ENCODE data around the gene PHC2. TPM values are rescaled to one million over a fixed set of nuclear protein-coding genes. Genes with fewer than 3 reads are reported as not detected.
"Not testable (repeated sequence)": the region's sequence is repeated elsewhere in the genome, so short reads cannot be mapped to it uniquely, and the experiment has no call there.

Gene PHC2
- total RNA-seq, 1 donor from 2014 or later = 84.7 TPM

DNA sequence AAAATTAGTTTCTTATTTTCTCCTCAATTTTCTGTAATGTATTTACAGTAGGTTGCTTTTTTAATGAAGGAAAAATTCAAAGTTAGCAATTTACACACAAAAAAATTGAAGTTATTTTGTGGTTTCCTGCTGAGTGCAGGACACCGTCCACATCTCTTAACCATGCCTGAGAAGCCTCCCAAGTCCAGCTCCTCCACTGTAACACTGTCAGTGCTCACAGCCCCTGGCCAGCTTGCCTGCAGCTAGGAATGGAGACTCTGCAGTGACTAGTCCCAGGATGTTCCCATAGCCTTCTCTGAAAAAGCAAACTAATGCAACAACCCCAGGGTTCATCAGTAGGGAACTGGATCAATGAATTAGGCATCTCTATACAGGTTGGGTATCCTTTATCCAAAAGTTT is 113.5 kb downstream of the PHC2 start:
- DNase-seq (ENCODE audit: low read depth, low spot score) = no peak

- DNase-seq (ENCODE audit: low read depth, low spot score) = no peak
Observed at GRCh38 chr1:33316601-33317000, 114.3 kb downstream of the PHC2 start.

DNA sequence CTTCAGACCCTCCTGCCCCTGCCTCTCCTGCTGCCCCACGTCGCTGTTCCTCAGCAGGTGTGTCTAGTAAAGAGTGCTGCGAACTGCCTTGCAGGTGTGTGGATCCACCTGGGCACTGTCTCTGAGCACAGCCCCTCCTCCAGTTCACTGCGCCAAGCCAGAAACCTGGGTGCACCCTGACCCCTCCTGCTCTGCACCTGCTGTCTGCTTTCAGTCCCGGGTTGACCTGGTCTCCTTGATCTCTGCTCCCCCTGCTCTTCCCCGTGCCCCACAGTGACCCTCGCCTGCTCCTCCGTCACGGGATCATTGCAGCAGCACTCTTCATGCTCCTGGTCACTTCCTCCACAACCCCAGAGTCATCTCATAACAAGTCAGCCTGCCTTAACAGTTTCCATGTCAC is 116.5 kb downstream of the PHC2 start:
- no peak for DNase-seq (ENCODE audit: low read depth, low spot score)

GRCh38 chr1:33312413-33312749 is 118.5 kb downstream of the PHC2 start:
- no peak for DNase-seq (ENCODE audit: low read depth, low spot score)

- no peak for DNase-seq (ENCODE audit: low read depth, low spot score)
Observed at GRCh38 chr1:33311706-33312412, 119.0 kb downstream of the PHC2 start.

DNA sequence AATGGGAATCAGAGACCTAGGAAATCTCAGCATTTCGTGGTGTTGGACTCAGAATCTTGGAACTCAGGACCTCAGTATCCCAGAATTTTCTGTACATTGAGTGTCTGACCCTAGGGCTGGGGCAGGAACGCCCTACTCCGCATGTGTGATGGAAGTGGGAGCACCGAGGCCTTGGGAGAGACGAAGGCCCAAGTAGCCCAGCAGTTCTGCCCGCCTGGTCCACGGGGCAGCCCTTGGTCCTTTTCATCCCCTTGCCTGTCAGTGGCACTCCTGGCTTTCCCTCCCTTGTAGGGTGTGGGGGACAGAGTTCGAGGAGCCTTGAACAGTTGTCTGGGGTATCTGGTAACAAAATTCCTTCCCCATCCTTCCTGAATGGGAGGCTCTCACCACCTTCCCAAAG is 120.2 kb downstream of the PHC2 start:
- DNase-seq (ENCODE audit: low read depth, low spot score) = no peak

GRCh38 chr1:33309351-33309750 is 121.5 kb downstream of the PHC2 start:
- DNase-seq (ENCODE audit: low read depth, low spot score) = not testable (repeated sequence)

GRCh38 chr1:33307494-33307864 is 123.4 kb downstream of the PHC2 start:
- no peak for DNase-seq (ENCODE audit: low read depth, low spot score)

- DNase-seq (ENCODE audit: low read depth, low spot score) = no peak
Observed at GRCh38 chr1:33306653-33307493, 124.0 kb downstream of the PHC2 start.

DNA sequence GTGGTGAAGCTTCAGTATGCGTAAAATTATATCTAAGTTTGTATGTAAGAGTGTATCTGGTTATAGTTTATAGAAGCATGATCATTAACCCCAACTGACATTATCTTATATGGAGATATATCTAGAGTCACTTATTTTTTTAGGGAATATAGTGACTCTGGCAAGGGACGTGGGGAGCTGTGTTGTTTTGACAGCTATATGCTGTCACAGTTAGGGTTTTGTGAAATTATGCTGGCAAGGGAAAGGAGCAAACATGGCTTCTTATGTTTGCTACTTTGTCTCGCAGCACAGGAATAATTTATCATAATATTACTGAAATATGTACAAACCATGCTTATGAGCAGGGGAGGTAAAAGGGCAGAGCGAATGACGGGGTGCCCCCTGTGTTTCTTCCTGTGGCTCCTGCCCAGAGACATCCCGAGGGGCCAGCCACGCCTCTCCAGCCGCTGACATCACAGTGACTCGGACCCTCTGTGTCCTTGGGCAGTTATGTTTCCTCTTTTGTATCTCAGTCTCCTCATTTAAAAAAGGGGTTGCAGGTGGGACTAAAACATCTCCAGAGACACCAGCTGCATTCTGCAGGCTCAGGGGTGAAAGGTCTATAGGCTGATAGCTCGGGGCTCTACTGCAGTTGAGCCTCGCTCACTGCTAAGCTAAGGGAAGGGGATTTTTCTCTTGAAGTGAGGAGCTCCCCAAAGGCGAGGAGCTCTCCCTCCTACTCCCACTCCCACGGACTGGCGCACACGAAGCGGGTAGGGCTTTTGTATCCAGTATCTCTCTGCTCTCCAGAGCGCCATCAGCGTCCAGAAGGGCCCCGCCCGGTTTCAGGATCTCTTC is 124.9 kb downstream of the PHC2 start:
- DNase-seq (ENCODE audit: low read depth, low spot score) = no peak

- DNase-seq (ENCODE audit: low read depth, low spot score) = no peak
Observed at GRCh38 chr1:33305016-33305415, 125.9 kb downstream of the PHC2 start.

DNA sequence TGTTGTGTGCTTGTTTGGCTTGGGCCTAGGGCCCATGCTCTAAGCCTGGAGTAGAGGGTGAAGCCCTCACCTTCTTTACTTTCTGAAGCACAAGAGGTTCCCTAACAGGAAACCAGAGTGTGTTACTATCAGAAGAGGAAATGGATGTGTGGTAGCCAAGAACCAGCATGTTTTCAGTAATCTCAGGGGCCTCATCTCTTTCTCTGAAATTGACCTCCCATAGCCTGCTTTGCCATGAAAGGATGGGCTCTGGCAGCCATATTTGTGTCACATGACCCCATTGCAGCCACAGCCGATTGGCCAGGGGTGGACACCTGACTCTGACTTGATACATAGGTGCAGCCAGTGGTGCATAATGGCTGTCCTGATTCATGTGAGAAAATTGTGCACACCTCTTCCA is 128.6 kb downstream of the PHC2 start:
- DNase-seq (ENCODE audit: low read depth, low spot score) = no peak

DNA sequence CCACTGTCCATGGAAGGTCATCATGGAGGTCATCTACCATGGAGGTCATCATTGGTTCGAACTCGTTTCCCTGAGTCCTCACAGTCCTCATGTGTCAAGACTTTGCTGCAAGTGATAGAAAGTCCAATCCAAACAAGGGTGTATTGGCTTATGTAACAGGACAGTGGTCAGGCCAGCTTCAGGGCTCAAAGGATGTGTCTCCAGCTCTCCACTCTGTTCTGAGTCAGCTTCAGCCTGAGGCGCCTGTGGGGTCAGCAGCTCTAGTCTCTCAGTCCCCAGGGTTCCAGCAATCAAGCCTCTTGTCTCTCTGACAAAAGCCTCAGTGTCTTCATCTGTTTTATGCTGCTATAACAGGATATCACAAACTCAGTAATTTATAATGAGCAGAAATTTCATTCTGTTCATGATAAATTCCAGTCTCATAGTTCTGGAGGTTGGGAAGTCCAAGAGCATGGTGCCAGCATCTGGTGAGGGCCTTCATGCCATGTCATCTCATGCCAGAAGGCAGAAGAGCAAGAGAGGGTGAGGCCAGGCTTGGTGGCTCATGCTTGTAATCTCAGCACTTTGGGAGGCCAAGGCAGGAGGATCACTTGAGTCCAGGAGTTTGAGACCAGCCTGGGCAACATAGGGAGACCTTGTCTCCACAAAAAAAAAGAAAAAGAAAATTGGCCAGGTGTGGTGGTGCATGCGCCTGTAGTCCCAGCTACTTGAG is 129.5 kb downstream of the PHC2 start:
- DNase-seq (ENCODE audit: low read depth, low spot score) = no peak

GRCh38 chr1:33300673-33301072 is 130.2 kb downstream of the PHC2 start:
- no peak for DNase-seq (ENCODE audit: low read depth, low spot score)

DNA sequence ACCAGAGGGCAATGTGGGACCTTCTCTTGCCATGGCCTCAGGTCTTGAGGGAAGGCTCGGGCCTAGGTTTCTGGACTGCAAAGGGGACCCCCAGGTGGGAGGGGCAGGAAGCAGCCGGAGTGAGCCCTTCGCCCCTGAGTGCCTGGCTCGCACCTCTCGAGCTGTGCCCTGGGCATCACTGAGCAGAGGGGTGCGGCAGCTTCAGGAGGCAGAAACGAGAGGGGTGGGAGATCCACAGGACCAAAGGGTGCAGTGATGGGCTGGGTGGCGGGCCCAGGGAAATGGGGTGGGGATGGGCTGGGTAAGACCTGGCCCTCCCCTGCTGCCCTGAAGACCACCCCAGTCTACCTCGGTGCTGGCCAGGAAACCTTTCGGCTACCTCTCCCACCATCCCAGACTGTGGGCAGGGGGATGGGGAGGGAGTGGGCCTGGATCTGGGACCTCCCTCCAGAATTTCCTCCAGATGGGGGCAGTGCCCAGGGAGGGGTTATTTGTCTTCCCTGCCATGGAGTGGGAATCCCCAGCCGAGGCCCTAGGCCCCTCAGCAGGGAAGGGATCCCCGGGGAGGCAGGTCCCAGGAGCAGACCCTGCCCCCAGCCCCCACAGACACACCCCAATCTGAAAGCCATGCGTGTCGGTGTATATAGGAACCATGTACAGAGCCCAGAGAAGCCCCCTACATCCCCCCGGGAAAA is 131.3 kb downstream of the PHC2 start:
- DNase-seq (ENCODE audit: low read depth, low spot score) = no peak

- no peak for DNase-seq (ENCODE audit: low read depth, low spot score)
Observed at GRCh38 chr1:33298623-33299277, 132.1 kb downstream of the PHC2 start.

DNA sequence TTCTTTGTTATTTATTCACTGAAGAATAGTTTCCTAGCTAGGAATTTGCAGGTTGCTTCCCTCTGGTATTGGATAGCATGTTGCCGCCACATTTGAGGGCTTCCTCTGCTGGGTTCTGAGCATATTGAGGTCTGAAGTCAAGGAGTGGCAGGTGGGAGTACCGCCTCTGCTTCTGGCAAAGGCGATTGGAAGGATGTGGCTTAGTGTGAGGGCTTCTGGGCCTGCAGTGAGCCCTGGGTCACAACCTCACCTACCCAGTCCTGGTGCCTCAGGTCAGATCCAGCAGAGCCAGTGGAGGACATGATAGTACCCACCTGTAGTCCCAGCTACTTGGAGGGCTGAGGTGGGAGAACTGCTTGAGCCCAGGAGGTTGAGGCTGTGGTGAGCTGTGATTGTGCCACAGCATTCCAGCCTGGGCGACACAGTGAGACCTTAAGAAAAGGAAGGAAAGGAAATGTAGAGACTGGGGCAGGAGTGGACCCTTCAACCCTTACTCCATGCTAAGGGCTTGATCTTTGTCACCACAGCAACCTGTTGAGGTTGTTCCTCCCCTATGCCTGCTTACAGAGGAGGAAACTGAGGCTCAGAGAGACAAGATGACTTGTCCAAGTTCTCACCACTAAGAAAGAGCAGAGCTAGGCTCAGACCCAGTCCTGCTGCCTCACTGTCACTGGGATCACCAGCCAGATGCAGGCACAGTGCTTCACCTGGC is 132.8 kb downstream of the PHC2 start:
- DNase-seq (ENCODE audit: low read depth, low spot score) = no peak

- DNase-seq (ENCODE audit: low read depth, low spot score) = no peak
Observed at GRCh38 chr1:33296824-33297223, 134.1 kb downstream of the PHC2 start.

GRCh38 chr1:33296082-33296458 is 134.8 kb downstream of the PHC2 start:
- no peak for DNase-seq (ENCODE audit: low read depth, low spot score)
